ENCODE data around the gene TNK1.

Gene TNK1

DNA sequence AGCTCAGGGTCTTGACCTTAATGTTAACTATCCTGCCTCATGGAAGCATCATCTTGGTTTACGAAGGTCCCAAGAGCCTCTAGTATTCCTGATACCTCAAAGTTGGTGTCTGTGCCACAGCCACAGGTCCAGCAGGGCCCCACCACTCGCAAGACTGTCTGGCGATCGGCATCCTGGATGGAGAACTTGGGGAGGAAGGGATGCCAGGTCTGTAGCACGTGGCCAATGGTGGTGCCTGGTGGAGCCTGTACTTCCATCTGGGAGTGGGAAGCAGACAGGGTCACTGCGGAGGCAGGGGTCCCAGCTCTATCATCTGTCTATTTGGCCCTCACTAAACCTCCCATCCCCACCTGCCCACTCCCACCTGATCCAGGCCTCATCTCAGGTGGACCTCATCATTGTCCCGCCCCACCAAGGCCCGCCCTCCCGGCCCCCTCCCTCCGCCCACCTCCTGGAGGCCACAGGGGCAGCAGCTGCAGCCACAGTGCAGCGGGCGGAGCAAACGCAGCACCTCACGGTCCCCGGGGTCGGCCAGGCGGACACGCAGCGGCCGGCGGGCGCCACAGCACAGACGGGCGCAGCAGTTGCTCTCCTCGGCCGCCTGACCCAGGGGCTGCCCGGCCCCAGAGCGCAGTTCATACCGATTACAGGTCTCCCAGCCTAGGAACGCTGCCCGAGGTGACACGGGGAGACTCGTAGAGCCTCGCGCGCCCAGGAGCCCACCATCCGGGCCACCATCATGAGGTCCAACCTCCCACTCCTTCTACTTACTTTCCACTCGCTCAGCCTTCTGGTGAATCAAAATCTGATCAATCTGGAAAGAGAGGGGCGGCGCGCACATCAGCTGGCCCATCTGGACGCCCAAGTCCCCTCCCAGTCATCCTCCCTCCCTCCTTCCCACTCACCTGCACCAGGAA is 12.1 kb downstream of the TNK1 start:
- no peak for DNase-seq

GRCh38 chr17:7393613-7394451 is 12.9 kb downstream of the TNK1 start:
- DNase-seq = peak; percentile 82

- DNase-seq = peak; percentile 85
Measured at GRCh38 chr17:7394452-7395191, 13.7 kb downstream of the TNK1 start, which contains the start of gene PLSCR3. Gene PLSCR3 (minus strand): TSS chr17:7394525. CDS start chr17:7394110, 415 bp downstream.

DNA sequence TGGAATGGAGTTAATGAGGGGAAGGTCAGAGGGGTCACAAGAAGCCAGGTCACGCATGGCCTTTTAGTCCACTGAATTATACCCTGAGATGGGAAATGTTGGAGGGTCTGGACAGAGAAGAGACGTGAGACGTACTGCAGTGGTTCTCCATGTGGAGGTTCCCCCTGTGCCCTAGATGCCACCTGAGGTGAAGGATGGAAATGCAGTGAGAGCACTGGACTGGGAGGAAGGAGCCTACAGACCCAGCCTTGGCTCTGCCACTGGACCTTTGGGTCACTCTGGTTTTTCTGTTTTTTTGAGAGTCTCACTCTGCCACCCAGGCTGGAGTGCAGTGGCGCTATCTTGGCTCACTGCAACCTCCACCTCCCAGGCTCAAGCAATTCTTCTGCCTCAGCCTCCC is 15.3 kb downstream of the TNK1 start:
- no peak for DNase-seq

- DNase-seq = no peak
Measured at GRCh38 chr17:7398612-7399011, 17.7 kb downstream of the TNK1 start.

DNA sequence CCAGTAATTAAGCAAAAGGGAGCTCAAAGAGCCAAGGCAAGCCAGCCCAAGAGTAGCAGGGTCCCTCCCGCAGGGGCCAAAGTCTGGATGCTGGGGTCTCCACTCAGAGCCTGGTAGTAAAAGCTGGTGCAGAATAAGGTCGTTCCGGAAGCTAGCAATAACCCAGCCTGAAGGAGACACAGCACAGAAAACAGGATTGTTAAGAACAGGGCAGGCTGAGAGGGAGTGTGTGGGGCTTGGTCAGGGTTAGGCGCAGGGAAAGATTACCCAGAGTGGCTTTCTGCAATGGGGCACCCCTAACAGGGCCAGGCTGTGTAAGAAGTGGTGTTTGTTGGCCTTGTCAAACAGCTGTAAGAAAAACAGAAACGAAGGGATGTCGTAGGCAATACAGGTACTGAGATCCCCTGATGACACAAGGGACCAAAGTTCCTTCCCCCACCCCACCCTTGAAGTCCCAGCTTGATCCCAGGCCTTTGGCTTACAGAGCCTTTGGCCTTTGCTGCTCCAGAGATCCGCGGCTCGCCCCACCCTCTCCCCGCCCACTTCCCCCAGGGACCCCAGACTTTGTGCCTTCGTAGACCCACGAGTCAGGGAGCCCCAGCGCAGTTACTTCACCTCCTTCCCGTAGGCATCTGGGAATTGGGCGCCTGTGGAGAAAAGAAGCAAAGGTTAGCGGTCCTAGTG is 22.3 kb downstream of the TNK1 start:
- peak; percentile 49 for DNase-seq

GRCh38 chr17:7403727-7403976 is 22.8 kb downstream of the TNK1 start:
- DNase-seq = no peak

- peak; percentile 98 for DNase-seq
Measured at GRCh38 chr17:7403977-7404736, 23.3 kb downstream of the TNK1 start, which contains the start of gene TMEM256. Gene TMEM256 (minus strand): TSS chr17:7404097. CDS start chr17:7404084, 13 bp downstream.

DNA sequence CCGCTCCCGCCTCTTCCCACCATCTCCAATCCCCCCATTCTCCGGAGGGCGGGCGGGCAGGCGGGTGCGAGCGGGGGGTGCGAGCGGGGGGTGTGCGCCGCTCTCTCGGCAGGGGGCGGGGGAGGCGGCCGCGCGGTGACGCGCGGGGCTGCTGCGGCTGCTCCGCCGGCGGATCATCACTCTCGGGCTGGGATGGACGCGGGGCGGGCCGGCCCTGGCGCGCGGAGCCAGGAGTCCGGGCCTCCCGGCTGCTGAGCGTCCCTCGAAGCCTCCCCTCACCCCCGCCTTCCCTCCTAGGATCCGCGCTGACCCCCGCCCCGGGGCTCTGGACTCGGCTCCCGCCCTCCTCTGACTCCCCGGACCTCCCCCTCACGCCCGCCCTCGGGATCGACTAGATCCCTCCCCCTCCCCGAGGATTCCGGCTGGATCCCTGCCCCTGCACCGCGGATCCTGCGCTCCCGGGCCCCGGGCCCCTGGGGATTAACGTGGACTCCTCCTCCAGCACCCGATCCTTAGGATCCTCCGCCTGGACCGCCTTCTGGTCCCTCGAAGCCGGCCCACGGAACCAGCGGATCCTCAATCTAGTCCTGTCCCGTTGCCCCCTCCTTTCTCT is 24.0 kb downstream of the TNK1 start:
- peak; percentile 80 for DNase-seq

DNA sequence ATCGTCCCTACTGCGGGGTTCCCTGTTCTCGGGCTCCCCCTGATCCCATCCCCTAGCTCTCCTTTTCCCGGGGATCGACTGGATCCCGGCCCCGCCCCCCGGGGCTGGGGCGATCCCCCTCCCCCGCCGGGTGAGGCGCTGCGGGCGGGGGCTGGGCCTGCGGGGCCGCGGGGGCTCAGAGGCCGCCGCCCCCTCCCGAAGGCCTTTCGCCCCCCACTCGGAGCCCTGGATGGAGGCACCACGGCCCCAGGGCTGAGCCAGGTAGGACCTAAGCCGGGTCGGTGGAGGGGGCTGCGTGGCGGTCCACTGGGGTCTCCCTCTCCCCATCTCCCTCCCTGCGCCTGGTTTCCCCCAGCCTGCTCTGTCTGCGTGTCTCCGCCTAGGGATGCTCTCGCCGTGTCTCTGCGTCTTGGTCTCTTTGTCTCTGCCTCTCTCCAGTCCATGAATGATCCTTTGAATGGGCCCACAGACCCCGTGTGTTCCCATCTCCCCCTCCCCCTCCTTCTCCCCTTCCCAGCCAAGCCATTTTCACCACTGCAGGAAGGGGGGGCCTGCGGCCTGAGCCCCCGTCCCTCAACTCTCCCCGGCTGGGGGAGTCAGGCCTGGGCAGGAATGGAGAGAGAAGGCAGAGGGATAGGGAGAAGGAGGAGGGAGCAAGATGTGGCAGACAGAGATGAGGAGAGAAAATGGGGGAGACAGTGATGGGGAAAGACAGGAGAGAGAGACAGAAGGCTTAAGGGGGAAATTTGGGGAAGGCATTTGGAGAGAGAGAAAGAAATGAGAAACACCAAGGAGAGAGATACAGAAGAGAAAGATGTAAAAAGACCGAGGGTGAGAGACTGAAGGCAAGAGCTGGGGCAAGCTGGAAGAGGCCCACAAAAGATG is 24.7 kb downstream of the TNK1 start:
- DNase-seq = no peak

- DNase-seq = no peak
Measured at GRCh38 chr17:7406235-7406825, 25.4 kb downstream of the TNK1 start.

DNA sequence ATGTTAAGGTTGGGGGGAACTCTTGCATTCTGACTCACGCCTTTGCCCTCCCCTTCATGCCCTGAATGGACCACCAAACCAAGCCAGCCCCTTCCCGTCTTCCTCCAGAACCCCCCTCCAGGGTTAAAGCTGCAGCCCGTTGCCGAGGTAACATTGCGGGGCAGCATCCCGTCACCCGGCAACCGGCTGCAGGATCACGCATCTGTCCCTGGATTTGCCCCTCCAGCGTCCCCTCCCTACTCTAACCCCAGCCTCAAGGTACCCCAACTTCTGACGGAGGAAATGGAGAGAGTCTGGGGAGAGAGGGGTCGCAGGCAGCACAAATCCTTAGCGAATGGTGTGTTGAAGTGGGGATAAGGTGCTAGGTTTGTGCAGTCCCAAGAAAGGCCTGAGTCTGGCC is 26.2 kb downstream of the TNK1 start:
- no peak for DNase-seq

- peak; percentile 8 for DNase-seq
Measured at GRCh38 chr17:7407485-7408251, 26.8 kb downstream of the TNK1 start, which contains the start of gene NLGN2. Gene NLGN2 (plus strand): TSS chr17:7407845. CDS start chr17:7408256, 411 bp downstream.

DNA sequence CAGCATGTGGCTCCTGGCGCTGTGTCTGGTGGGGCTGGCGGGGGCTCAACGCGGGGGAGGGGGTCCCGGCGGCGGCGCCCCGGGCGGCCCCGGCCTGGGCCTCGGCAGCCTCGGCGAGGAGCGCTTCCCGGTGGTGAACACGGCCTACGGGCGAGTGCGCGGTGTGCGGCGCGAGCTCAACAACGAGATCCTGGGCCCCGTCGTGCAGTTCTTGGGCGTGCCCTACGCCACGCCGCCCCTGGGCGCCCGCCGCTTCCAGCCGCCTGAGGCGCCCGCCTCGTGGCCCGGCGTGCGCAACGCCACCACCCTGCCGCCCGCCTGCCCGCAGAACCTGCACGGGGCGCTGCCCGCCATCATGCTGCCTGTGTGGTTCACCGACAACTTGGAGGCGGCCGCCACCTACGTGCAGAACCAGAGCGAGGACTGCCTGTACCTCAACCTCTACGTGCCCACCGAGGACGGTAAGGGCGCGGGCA is 27.4 kb downstream of the TNK1 start:
- DNase-seq = peak; percentile 44

- DNase-seq = no peak
Measured at GRCh38 chr17:7408863-7409262, 28.0 kb downstream of the TNK1 start.

DNA sequence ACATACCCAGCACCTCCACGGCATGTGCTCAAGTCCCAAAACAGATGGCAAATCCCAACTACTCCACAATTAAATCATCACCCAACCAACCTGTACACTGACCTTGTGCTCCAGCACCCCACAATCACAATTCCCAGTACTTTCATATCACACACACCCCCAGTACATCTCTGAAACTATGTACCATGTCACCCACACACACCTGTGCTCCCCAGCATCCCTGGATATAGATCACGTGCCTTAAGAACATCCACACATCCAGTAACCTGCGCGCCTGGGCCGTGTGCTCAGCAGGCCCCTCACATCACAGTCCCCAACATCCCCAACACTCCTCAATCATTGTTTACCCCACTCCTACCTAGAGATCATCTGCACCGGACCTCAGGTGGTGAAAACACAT is 28.8 kb downstream of the TNK1 start:
- DNase-seq = no peak

DNA sequence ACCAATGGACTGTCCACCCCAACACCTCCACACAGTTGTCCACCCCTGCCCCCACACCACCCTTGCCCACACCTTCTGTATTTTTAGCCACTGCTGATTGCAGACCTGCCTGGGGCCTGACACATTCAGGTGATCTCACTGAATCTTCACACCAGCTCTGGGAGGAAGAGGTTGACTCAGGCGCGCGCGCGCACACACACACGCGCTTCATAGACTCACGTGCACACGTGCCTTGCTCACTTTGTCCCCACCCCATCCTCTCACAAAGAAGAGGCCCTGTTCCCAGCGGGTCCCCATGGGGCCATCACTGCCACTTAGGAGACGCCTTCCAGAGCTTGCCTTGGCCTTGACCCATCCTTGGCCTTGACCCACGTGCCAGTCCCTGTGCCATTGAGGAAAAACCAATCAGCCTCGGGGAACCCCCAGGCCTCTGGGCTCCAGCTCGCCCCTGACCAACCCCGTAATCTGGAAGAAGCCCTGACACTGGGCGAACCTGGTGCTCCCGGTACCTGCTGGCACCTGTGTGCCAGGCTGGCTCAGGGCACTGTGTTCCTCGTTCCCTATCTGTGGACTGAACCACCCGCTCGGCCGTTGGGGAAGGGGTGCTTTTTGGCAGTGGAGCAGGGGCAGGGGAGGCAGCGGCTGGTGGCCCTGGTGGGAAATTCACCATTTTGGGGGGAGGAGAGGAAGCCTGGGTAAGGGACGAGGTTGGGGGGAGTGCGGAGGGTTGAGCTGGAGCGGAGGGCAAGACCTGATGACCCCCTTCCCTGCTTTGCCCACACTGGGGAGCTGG is 29.9 kb downstream of the TNK1 start:
- no peak for DNase-seq

DNA sequence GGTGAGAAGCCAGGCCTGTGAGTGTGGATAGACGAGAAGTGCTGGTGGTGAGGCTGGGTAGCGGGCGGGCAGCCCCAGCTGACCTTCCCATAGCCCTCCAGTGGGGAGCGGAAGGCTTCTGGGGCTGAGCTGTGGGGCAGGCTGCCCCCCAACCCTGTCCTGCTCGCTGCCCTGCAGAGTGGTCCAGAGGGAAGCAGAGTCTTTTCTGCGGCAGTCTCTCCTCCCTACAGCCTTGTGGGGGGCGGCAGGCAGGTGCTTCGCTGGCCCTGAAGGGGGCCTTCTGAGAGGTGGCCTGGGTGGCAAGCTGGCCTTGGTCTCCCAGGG is 30.5 kb downstream of the TNK1 start:
- no peak for DNase-seq

Data from CD4-positive, alpha-beta T cell treated with Interleukin-6 for 4 hours (primary cell).